ENCODE data around the gene PIEZO1.

Gene PIEZO1

DNA sequence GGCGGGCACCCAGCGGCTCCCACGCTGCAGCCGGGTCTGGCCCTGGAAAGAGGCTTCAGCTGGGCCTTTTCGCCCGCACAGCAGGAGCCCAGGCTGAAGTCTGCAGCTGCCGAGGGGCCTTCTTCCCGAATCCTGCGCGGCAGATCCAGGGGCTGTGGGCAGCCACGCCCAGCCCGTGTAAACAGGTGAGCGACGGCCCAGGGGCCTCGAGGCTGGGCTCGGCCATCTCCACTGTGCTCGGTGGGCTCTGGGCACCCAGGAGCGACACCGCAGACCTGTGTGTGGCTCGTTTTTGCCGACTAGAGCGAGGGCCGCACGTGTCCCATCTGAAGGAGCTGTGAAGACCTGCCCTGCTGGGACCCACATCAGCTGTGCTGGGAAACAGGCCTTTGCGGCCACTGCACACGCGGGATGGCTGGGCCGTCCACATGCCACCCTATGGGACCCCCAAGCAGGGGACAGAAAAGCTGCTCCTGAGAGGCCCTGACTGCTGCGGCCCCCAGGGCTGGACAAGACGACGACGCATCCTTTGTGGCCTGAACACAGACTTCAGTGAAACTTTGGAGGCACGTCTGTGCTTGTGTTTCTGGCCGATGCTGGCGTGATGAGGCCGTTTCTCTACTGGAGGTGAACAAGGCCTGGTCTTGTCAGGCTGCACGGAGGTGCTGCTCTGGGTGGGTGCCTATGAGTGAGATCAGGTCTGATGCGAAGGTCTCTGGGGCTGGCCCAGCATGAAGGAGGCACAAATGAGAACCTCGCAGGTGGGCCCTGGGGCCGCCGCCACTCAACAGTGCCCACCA lies 31.9 kb upstream of the PIEZO1 start:
- no peak for DNase-seq

DNA sequence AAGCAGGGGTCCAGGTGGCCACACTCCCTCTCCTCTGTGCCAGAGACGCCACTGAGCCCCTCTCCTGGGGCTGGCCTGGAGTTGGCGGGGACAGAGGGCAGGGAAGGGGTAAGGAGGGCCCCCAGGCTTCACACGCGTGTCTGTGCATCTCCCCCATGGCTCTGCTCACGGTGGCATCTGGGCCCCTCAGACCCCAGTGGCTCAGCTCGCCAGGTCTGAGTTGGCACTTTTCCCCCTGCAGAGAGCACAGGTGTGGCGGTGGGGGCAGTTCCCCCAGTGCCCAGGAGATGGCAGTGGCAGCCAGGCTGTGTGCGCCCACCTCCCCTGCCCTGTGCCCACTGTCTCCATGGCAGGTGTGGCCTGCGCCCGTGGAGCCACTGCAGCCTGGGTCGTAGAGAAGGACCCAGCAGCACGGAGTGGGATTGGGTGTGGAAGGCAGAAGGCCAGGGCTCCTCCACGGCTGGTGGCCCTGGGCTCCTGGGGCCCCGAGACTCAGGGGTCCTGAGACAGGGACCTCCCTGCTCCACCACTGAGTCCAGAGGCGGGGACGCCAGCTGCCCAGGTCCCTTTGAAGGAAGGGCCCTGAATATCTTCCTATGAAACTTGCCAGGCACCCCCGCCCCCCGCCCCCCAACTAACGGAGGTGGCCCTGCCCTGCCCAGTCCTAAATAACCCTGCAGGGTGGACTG lies 31.0 kb upstream of the PIEZO1 start:
- DNase-seq, result peak; percentile 2

DNA sequence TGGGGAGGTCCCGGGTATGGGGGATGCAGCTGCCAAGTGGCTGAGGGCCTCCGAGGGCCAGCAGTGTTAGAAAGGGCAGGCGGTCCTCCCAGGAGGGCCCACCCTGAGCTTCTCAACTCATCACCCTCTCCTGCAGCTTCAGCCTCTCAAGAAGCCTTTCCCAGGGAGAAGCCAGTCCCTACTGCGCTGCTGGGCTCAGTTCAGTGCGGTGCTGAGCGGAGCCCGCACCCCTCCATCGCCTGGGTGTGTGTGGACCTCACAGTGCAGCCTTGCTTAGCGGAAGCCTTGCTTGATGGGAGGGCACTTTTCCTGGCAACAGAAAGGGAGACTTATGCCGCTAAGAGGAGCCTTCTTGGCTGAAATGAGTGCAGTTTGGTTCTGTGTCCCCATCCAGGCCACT lies 30.2 kb upstream of the PIEZO1 start:
- DNase-seq, result no peak

DNA sequence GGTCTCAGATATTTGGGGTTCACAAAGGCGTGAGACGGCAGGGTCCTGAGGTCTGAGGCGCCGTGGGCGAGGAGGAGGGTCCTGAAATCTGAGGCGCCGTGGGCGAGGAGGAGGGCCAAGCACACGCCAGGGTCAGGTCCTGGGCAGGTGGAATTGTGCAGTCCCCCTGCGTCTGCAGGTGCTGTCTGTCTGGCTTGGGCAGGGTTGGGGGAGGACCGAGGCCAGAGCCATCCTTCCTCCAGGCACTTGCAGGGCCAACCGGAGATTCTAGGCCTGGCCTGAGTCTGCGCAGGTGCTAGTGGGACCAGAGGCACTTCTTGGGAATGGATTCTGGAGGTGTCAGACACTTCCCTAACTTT lies 29.1 kb upstream of the PIEZO1 start:
- no peak for DNase-seq

DNA sequence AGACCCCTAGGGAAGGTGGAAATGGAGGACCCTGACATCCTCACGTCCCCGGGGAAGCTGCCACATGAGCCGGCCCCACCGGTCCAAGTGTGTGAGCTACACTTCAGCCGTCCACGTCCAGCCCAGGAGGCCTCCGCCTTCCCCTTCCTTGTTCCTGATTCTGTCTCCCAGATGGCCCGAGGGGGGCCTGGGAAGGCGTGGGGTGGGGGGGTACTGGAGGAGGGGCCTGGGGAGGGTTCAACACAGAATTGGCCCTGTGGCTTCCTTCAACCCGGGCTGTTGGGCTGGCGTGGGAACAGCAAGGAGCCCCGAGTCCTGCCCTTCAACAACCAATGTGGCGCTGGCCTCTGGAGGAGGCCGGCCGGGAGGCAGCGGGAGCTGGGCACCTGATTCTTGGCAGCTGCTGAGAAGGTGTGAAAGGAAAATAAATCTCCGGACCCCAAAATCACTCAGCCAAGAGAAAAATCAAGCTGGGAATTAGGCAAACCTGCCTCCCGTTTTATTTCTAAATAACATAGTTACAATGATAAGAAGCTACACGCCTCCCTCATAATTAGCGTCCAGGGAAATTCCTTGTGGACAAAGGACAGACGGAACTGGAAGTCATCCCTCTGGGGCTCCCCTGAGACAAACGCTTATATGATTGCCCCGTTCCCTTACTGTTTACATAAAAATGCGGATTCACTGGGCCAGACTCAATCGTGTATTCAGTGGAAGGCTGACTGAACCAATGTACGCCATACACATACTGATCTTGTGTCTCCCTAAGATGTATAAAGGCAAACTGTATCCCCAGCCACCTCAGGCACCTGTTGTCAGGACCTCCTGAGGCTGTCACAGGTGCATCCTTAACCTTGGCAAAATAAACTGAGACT lies 28.5 kb upstream of the PIEZO1 start:
- DNase-seq, result no peak

DNA sequence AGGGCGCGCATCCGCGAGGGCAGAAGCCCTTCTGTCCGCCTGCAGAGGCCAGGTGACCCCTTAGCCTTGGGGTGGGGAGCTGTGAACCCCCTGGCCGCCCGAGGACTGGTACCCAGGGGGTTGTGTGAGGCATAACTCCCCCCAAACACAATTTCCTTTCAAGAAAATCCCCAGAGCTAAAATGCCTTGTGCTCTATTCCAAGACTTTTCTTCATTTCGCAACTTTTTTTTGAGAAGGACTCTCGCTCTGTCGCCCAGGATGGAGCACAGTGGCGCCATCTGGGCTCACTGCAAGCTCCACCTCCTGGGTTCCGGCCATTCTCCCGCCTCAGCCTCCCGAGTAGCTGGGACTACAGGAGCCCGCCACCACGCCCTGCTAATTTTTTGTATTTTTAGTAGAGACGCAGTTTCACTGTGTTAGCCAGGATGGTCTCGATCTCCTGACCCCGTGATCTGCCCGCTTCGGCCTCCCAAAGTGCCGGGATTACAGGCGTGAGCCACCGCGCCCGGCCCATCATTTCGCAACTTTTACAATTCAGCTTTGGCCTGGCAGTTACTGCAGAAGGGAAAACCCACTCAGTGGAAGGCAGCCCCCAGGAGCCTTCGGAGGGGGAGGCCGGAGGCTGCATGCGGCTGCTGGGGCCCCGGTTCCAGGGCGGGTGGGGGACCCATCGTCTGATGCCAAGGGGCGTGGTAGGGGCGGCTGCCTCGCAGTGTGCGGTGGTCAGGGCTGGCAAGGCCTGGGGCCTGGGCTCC lies 27.7 kb upstream of the PIEZO1 start:
- DNase-seq, result no peak

DNA sequence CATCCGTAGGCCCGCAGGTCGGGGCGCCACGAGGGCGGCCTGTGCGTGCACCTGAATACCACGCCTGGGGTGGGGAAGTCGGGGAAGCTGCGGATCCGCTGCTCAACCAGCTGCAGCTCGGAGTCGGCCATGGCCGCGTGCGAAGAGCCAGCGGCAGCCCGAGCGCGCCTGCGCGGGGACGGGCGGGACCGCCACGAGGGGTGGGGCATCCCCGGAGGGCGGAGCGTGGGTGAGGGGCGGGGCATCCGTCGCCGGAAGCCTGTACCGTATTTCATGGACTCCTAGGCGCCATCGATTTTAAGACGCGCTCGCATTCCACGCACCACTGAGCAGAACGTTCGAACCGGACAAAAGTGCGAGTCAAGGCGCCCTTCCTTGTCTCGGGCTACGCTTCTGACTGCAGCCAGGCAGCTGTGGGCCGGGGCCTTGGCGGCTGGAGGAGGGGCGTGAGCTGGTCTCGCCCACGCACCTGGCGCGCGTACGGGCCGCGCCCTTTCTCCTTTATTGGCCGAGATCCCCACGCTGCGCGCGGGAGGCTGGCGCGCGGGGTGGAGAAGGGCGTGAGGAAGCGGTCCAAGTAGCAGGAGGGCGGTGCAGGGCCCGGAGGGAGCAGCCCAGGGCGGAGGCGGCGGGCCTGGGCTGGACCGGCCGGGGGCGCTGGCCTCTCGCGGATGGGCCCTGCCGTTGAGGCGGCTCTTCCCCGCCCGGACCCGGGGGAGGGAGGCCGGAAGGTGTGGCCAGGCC lies 26.9 kb upstream of the PIEZO1 start, which contains the start of gene APRT:
Gene APRT (minus strand): TSS at position 160 of the 744 bp plus-strand sequence. CDS start 29 bp downstream, at position 131.
- peak; percentile 7 for DNase-seq

DNA sequence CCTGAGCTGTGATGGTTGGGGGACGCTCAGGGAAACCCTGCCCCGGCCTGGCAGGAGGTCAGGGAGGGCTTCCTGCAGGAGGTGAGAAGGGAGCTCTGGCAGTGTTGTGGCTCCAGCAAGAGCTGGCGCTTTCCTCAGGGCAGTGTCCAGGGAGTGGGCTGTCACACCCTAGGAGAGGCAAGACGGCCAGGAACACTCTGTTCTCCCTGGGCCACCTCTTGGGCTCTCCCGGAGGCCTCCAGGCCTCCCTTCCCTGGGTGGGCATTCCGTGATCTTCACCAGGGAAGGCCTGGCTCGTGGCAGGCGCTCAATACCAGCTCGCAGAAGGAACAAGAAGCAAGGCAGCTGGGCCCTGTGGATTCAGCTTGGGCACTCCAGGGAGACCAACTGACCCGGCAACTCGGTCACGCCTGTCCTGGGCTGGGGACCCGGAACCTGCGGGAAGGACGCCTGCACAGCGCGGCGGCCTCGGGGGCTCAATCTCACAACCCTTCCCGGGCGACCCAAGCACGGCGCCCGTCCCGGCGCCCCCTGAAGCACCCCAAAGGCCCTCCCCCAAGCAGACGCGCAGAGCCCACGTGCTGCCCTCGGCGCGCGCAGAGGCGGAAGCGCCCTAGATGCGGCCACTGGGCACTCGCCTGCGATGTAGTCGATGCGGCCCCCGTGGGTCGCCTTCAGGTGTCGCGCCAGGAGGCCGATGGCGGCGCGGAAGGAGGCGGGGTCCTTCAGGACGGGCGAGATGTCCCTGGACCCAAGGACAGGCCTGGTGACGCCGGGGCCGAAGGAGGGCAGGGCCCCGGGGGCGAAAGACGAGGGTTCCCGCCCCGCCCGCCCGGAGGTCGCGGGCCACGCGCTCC lies 26.1 kb upstream of the PIEZO1 start:
- no peak for DNase-seq

DNA sequence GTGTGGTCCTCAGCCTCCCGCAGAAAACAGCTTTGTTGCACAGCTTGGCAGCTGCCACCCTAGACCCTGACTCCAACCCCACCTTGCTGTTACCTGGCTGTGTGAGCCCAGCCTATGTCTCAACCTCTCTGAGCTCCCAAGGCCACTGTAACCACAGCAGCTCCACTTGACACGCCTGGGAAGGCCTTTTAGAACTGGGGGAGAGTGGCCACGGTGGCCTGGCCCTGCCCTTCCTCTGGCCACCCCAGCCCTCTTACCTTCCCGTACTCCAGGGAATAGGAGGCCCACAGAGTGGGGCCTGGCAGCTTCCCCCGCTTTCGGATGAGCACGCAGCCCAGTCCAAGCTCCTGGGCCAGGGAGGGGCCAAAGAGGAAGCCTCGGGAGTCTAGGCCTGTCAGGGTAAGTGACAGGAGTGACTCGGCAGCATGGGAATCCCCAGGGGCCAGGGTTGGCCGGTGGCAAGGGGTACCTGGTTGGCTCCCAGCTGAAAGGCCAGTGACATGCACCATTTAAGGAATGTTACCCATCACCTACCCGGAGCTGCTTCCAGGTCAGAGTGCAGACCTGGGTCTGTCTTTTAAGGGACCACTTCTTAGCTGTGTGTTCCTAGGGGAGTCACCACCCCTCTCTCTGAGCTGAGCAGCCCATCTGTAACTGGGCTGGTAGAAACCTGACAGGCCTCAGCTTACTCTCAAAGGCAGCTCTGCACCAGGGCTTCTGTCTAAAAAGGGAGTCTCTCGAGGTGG lies 25.3 kb upstream of the PIEZO1 start:
- DNase-seq, result no peak

DNA sequence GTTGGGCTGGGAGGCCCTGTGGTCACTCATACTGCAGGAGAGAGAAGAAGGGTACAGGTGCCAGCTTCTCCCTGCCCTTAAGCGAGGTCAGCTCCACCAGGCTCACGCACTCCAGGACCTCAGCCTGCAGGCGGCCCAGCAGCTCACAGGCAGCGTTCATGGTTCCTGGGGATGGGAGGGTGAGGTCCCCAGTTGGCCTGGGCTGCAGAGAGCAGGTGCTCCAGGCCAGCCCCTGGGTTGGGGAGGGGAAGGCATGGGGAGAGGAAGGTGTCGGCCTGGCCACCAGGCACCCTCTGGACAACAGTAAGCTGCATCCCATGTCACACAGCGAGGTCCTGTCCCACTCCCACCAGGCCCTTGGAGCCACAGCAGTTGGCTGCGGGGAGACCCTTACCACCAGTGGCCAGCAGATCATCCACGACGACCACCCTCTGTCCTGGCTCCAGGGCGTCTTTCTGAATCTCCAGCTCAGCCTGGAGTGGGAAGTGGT lies 24.7 kb upstream of the PIEZO1 start:
- no peak for DNase-seq

DNA sequence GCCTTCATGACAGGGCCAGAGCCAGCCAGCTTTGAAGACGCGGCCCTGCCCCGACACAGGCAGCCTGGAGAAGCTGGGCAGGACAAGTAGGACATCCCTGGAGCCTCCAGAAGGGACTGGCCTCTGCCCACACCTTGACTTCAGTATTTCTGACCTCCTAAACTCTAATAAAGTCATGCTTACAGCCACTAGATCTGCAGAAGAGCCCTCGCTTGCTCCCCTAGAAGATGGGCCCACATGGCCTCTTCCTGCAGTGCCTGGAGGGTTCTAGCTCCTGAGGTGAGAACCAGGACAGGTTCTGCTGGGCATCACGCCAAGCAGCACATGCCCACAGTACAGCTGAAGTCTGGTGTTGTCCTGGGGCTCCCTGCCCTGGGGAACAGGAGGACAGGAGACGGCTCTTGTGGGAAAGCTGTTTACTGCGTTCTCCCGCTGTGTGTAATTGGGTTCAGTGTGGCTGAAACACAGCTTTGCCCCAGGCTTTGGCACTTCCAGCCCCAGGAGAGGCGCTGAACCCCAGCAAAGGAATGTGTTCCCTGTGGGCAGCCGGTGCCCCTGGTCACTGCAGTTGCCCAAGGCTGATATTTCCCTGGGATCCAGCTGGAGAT lies 24.2 kb upstream of the PIEZO1 start:
- DNase-seq, result no peak

DNA sequence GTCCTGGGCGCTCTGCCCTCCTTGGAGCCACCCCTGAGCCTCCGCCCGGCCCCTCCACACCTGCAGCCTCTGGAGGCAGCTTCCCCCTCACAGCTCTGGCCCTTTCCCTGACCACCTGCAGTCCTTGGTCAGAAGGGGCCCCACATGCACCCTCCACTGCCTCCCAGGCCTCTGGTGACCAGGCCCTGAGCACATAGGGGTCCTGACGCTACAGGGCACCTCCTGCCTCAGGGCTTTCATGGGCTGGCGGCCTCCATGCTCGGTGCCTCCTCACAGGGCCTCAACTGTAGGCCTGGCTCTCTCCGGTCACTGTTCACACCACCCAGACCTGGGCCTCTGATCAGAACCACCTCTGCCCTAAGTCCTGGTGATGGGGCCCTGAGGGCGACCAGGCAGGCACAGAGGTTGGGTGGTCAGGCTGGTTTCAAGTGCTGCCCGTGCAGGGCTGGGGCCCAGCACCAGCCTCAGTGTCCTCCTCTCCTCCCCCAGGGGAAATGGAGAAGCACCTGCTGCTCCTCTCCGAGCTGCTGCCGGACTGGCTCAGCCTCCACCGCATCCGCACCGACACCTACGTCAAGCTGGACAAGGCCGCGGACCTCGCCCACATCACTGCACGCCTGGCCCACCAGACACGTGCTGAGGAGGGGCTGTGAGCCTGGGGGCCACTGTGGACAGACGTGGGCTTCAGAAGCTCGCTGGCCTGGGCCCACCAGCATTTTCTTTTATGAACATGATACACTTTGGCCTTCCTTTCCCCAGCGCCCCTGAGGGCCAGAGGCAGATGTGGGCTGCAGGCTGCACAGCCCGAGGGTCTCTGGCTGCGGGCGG lies 22.8 kb upstream of the PIEZO1 start:
- no peak for DNase-seq

DNA sequence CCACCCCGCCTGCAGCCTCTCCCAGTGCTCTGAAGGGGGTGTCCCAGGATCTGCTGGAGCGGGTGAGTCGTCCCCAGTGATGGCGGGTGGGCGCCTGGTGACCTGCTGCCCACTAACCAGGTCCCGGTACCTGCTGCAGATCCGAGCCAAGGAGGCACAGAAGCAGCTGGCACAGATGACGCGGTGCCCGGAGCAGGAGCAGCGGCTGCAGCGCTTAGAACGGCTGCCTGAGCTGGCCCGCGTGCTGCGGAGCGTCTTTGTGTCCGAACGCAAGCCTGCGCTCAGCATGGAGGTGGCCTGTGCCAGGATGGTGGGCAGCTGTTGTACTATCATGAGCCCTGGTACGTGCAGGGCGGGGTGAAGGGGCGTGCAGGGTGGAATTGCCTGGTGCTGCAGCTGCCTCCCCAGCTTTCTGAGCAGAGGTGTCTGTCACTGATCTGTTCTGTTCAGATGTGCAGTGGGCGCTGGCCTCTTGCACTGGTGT lies 22.2 kb upstream of the PIEZO1 start:
- no peak for DNase-seq

DNA sequence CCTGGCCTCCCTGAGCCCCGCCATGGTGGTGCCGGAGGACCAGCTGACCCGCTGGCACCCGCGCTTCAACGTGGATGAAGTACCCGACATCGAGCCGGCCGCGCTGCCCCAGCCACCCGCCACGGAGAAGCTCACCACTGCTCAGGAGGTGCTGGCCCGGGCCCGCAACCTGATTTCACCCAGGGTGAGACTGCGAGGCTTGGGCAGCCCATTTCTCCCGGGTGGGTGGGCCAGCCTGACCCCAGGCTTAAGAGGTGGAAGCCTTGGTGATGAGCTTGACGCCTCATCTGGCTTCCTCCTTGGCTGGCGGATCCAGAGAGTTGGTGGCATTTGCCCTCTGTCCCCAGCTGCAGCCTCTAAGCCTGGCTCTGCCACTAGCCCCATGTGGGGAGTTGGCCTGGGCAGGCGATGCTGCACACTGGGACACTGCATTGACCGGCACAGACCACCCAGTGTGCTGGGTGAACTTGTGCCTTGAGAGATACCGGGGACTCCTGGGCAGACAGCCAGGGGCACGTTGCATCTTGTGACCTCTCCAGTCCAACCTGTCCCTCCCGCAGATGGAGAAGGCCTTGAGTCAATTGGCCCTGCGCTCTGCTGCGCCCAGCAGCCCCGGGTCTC lies 21.6 kb upstream of the PIEZO1 start:
- DNase-seq, result no peak

DNA sequence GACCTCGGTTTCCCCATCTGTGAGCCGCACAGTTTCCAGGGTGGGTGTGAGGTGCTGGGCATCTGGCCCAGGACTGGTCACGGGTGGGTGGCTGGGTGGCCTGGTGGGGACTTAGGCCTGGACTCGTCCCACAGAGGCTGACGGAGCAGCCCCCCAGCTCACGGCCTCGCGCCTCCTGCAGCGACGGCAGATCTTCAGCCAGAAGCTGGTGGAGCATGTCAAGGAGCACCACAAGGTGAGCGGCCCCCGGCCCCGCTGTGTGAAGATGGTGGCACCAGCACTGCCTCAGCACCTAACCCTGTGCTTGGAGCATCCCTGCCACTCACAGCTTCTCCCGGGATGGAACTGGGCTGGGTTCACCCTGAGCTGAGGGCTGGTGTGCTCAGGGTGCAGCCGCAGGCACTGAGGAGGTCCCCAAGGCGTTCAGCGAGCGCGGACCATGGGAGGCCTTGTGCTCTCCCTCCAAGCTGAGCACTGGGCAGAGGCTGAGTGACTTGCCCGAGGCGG lies 20.9 kb upstream of the PIEZO1 start:
- no peak for DNase-seq

DNA sequence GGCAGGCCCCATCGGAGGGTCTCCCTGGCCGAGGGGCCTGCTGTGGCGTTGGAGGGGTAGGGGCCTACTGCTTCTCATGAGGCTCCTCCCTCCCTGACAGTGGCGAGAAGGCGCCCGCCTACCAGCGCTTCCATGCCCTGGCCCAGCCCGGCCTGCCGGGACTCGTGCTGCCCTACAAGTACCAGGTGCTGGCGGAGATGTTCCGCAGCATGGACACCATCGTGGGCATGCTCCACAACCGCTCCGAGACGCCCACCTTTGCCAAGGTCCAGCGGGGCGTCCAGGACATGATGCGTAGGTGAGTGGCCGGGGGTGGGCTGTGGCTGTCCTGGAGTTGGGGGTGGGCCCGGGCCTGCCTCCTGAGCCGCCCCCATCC lies 20.3 kb upstream of the PIEZO1 start:
- DNase-seq, result no peak

DNA sequence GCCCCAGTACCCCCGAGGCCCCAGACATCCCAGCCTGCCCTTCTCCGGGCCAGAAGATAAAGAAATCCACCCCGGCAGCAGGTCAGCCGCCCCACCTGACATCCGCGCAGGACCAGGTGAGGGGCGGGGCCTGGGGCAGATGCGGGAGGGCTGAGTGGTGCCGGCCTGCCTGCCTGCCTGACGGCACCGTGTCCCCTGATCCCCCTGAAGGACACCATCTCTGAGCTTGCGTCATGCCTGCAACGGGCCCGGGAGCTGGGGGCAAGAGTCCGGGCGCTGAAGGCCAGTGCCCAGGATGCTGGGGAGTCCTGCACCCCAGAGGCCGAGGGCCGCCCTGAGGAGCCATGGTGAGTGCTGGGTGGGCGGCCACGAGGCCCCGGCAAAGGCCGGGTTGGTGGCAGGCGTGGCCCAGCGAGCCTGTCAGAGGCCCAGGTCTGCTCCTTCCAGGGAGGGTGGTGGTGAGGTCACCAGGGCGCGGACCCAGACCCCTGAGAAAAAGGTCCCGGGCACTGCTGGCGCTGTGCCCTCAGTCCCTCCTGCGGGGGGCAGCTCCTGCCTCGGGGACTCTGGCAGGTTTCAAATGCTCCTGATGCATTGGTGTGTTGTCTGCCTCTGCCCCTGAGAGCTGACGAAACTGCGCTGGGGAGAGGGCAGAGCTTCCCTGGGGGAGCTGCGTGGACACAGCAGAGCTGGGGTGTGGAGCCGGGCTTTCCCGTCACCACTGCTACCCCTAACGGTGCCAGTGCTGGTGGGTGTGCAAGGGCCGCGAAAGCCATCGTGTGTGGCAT lies 19.7 kb upstream of the PIEZO1 start:
- DNase-seq, result no peak
